SK-N-MC (cell line): ENCODE data around the gene SLC22A16.

Experiments
- EZH2 ChIP-seq: fragments of 200-600 bp; sonication (generic); IDR thresholded peaks from one replicate; pipeline ENCODE4 v1.6.1; 2017; ENCODE audit warnings: antibody characterized with exemption
- POLR2AphosphoS5 ChIP-seq: IDR thresholded peaks from 2 replicates; pipeline ENCODE4 v1.6.1; 2012; ENCODE audit warnings: mild to moderate bottlenecking, low read depth, low read length, borderline replicate concordance

- TF ChIP-seq EZH2 (no peak), POLR2AphosphoS5 (no peak)
Measured at GRCh38 chr6:110398778-110399177, 77.6 kb downstream of the SLC22A16 start.
